IPS DF 4.7 (cell line): ENCODE measurements around the gene GRIK2.
"Not testable (repeated sequence)": the region's sequence is repeated elsewhere in the genome, so short reads cannot be mapped to it uniquely, and the experiment has no call there.

Experiments used
- DNase-seq: peaks from one replicate; pipeline ENCODE4 v3.0.0-alpha.2; 2013; ENCODE audit warnings: low spot score; ENCODE audit errors: extremely low read depth

The GRIK2 gene

DNA sequence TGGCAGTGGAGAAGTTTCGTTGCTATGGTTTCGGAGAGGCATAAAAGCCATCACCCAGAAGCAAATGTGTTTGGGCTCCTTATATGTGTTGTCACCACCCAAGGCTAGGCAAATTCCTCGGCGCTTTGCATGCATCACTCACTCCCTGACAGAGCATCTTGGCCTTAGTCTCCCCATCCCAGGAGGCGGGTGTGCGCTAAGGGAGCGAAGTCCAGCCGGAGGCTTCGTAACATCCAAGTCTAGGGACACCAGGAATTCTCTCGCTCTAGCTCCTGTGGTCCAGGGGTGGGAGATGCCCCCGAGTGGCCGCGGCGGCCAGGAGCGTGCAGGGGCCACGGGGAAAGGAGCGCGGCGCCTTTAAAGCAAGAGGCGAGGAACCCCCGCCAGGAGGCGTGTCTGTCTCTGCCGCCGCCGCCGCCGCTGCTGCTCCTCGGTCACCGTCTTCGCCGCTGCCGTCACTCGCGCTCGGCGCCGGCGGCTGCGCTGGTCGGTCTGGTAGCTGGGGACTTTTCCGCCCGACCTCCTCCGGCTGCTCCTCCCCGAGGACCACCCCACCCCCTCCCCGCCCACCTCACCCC is at the start of gene GRIK2:
TSS of gene GRIK2 (plus strand) at position 458 of the 578 bp plus-strand sequence.
- DNase-seq, result no peak

DNA sequence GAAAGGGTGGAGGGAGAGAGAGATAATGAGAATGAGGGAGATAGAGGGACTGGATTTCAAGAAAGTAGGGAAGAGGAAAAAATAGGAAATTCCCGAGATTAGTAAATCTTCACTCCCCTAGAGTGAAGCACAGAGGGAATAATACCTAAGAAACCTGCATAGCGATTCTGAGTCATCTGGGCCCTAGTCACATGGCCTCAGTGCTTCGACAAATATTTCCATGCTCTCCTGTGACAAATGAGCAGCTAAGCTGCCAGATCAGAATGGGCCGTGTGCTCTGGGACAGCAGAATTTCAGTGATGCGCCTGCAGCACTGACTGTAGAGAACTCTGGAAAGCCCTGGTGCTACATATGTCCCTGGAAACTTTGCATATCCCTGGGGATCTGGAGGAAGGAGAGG is 48.6 kb upstream of the GRIK2 start:
- no peak for DNase-seq

DNA sequence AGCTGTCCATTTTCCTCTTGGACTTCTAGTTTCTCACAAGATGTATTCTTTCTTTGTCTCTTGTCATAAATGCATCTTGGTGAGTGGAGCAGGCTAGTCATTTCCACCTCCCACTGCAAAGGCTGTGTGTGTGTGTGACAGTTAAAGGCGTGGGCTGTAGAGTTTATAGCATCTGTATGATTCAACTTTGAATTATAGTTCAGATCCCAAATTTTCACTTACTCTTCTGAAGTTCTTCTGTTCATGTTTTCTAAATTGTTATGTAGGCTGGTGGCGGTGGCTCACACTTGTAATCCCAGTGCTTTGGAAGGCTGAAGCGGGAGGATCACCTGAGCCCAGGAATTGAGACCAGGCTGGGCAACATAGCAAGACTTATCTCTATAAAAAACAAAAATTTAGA is 44.7 kb upstream of the GRIK2 start:
- no peak for DNase-seq

DNA sequence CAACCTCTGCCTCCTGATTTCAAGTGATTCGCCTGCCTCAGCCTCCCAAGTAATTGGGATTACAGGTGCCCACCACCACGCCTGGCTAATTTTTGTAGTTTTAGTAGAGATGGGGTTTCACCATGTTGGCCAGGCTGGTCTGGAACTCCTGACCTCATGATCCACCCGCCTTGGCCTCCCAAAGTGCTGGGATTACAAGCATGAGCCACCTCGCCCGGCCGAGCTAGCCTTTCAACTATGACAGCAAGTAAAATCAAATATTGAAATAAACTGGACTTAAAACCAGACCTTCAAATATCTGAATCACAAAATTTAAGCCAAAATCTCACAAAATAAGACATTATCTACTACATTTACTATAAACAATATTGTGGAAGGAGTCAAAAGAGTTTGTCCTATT is 42.9 kb upstream of the GRIK2 start:
- not testable (repeated sequence) for DNase-seq

DNA sequence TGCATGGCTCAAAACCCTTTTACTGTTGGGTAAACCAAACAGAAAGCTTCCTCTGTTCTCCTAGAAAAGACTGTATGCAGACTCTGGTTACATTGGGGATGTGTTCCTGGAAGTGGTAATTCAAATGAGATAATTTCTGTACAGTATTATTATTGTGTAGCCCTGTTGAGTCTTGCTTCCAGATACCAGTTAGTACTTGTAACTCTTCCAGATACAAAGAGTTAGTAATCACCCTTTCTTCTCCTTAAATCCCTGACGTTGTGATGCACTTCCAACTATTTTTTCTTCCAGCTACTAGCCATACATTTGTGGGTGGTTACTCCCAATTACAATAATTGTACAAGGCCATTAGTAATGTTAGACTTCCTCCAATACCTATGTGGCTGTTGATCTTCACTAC is 42.3 kb upstream of the GRIK2 start:
- no peak for DNase-seq

DNA sequence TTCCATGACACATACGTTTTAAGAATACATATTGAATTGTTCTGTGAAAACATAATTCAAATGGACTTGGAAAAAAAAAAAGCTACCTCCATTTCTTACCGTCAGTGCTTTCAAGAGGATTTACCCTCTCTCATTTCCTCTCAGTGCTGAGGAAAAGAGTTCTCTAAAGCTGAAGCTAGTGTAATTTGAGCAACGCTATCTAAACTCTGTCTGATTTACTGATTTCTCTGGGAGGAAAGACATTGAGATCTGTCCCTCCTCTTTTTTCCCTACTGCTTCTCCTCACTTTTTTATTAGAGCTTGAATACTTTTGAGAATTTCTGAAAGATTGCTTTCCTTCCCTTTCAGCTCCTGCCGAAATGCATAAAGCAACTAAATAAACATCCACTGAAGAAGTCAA is 41.2 kb upstream of the GRIK2 start:
- no peak for DNase-seq

DNA sequence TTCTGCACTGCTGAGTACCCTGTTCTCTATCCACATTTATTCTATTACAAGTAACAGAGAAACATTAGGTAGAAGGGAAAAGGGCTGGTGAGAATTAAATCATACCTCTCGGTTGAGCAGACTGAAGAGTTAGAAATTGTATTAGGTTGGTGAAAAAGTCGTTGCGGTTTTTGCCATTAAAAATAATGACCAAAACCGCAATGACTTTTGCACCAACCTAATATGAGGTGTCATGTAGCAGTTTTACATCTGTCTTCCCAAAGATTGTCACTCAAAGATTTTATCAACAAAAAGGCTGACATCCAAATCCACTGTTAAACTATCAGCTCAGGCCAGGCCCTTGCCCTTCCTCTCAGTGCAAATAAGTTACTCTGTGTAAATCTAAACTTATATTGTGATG is 28.3 kb upstream of the GRIK2 start:
- no peak for DNase-seq

DNA sequence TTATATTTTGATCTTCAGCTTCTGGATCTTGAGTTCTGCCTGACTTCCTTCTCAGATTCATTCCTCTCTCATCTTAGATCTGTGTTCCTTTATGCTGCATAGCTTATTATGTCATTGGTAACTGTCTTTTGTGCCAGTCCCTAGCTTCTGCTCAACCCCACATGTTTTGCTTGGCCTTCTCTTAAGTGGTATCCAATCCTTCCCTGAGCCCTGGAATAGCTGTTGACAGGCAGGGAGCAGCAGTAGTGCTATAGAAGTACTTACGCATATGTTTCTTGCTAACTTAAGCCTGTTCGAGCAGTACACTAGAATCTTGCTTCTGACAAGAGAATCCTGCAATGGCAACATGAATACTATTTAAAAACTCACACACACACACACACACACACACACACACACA is 13.6 kb upstream of the GRIK2 start:
- no peak for DNase-seq

DNA sequence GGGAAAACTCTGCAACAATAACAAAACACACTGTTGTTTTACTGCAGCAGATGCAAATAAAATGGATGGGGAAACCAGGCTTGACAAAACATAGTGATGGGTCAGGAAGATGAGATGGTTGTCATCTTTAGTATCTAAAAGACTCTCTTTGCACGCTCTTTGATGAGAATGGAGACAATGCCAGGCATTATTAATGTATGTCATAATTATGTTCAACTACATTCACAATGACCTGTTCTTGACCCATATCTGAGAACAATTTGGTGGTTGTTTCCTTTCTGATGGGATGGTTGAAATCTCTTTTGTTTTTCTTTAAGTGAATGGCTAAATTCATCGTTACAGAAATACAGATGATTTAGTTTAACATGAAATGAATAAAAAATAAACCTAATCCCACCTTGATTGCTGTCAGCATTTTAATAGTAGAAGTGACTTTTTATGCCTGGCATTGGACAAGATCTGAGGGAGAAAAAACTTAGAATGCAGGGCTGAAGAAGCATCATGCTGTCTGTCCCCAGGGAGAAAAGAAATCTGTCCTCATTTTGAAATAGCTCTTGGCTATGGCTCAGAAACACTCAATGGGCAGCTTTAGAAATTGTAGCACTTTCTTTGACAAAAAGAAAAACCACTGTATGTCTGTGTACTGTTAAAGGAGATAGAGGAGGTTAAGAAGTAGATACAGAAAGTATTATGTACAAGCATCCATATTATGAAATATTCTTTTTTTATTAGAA is 12.4 kb upstream of the GRIK2 start:
- DNase-seq, result no peak

DNA sequence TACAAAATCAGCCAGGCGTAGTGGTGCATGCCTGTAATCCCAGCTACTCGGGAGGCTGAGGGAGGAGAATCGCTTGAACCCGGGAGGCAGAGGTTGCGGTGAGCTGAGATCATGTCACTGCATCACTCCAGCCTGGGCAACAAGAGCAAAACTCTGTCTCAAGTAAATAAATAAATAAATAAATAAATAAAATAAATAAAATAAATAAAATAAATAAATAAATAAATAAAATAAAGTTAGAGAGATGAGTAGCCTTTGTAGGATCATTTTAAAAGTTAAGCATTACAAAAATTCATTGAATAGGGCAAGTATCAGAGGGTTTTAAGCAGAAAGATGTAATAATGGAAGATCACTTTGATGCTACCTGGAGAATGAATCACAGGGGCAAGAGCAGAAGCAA is 9.8 kb upstream of the GRIK2 start:
- DNase-seq, result not testable (repeated sequence)

DNA sequence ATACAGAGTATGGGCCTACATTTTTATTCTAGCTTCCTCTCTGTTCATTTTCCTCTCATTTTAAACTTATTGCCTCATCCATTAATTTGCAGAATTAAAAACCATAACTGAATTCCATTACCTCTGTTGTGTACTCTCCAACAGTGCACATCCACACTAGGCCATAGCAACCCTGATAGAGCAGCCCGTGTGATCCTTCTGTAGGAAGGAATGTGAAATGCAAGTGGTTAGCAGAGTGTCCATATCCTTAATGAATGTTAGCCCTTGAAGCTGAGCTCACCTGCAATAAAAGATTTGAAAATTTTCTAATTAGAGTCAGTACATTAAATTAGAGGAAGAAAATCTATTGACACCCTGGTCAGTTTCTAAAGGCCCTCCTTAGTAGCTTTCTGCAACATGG is 6.5 kb upstream of the GRIK2 start:
- no peak for DNase-seq

DNA sequence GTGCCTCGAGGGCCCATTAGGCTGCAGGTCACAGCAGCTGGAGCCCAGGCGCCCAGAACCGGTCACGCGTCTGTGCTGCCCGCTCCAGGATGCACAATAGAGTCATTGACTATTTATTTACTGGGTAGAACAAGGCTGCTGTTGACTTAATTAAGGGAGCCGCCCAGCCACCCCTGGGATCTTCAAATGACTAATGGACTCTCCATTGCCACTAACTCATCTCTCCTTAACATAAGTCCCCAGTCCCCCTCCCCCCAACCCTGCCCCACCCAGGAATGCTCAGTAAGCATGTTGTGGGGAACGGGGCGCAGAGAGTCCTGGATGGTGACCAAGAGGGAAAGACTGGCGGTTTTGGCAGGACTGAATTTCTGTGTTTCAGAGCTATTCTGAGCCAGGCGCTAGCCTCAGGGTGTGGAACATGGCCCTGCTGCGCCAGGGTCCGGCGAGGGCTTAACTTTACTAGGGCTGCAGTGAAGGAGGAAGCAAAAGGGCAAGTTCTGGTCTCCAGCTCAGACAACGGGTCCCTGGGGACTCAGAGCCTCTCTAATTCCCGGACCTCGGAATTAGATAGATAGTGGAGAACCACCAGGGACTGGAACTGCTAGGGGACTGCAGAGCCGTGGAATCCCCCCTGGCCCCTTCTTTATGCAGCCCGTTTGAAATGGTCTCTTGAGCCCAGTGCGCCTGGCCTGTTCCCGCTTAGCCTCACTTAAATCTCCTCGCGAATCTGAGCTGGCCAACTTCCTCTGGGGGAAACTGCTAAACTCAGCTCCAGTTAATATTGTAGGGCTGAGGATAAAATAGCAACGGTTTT is 1.5 kb upstream of the GRIK2 start:
- DNase-seq, result no peak

DNA sequence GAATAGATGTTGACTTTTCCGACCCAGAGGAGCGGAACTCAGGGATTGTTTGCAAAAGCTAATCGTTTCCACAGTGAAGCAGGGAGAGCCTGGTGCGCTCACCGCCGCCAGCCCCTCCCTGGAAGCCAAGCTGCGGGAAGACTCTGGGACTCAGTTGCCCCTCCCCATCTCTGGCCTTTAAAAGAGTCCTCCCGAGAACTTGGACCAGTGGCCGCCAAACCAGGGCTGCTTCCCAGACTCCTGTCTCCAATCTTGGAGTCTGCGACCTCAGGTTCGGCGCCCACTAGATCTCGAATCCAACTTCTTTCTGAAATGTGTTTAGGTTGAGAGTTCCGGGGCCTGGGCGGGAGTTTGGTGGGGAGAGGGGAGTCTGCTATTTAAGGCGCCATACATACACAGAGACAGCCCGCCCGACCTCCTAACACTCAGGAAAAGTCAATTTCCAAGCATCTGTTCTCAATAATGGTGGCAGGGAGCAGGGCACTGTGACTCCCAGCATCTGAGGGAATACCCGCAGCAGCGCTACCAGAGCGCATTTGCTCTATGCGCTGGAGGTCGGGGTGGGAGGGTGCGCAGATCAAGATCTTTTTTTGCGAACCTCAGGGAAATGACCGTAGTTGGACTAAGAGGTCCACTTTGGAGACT is 800 bp upstream of the GRIK2 start:
- DNase-seq, result no peak

DNA sequence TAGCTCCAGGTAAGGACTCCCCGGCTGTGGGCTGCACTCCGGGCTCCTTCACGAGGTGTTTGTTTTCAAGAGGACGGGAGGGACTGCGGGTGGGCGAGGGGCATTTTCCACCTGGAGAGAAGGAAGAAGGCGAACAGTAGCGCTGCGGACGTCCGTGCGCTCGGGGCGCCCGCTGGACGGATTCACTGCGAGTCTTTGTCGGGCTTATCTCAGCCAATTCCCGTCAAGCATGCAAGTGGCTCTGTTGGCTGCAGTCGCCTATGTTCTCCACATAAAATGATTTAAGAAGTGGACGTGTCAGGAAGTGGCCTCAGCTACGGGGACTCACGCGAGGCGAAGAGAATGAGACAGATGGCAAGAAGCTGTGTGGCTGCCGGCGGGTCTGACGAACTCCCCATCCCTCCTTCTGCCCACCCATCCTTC is 332 bp downstream of the GRIK2 start:
- no peak for DNase-seq

DNA sequence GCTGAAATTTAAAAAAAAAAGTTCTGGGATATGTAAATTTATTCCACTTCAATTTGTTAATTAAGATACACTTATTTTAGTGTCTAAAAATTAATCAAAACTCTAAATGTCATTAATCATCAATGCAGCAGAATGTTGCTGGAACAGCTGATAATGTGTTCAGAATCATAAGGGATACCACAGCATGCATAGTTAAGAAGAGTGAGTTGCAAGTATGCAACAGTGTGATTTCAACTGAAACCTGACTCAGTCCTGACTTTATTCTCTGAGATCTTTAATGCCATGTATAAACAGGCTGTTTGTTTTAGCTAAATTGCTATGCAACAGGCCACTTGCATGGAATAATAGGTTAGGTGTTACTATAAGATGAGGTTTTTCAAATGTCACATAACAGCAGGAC is 1.4 kb downstream of the GRIK2 start:
- DNase-seq, result no peak

DNA sequence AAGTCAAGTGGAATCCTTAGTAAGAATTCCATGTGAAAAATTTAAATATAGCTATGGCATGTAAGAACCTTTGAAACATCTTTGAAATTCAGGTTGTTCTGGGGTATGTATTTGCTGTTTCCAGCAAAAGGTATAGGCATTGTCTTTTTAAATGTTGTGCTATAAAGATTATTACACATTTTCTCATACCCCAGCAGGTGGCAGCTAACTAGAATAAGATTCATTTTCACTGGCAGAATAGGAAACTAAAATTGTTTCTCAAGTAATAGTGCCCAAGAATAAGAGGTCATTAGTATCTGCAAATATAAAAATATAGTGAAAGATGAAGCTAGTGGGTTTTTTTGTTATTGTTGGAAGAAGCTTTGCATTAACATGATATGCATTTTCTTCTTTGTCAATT is 1.8 kb downstream of the GRIK2 start:
- no peak for DNase-seq

DNA sequence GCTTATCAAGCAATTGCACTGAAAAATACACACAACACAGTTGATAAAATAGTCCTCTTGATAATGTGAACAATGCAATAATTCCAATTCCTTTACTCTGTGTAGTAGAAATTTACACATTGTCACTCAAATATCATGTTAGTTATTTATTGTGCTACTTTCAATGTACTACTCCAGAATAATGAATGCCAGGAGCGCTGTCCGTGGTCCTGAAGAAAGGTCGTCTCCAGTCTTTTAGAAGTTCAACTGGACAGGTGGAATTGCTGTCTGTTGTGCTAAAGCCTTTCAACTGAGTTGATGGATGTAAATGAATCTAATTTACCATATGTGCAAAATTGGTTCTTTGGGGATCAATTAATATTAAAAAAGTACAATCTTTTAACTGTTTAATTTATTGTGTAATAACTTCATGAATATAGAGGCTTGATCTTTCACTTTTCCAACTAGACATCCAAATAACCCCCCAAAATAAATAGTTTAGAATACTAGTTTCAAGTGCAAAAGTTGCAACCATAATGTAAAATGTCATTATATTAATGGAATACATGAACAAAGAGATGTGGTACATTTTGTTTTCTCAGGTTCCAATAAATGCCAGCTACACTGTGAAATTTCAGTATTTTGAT is 3.2 kb downstream of the GRIK2 start:
- no peak for DNase-seq

DNA sequence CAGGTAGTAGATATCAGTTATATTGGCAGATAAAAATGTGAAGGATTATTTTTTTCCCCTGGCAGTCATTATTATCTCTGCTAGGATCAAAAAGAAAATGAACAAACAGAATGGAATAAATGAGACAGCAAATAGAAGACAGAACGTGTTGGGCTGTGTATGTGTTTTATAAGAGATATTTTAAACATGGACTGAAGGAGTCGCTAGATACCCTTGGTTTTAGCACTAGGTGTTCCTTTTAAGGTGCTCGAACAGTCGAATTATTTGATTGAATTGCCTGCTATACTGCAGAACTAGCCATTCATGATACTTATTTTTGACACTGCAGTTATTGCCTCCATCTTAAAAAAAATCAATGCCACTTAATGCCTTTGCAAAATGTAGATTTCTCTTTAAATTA is 3.7 kb downstream of the GRIK2 start:
- no peak for DNase-seq

DNA sequence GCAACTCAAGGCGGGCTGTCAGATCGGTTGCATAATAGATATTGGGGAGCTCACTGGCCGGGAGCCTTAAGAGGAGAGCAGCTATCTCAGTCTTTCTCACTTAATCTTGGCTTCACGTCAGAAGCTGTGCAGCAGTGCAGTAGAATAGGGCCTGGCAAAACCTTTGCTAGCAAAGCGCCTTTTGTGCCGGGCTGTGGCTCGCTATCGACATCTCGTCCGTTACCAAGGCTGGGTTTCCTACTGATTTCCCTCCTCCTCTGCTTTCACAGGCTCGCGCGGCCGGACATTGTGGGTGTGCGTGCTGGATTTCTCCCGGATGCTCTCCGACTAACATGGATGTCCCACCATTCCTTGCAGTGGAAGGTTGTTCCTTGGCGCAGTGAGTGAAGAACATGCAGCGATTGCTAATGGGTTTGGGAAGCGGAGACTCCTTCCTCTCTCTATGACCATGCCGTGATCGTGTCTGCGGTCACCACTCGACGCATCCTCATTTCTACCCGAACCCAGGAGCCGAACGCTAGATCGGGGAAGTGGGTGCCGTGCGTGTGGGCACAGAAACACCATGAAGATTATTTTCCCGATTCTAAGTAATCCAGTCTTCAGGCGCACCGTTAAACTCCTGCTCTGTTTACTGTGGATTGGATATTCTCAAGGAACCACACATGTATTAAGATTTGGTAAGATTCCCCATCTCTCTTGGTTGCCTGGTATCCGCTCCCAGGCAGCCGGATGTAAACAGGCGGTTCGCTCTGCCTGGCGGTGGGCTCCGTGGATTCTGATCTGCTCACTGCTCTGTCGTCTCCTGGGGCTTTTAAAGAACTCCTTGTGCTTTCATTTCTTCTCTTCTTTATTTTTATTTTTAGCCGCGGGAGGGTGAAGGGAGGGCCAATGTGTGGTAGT is 5.5 kb downstream of the GRIK2 start:
- no peak for DNase-seq

DNA sequence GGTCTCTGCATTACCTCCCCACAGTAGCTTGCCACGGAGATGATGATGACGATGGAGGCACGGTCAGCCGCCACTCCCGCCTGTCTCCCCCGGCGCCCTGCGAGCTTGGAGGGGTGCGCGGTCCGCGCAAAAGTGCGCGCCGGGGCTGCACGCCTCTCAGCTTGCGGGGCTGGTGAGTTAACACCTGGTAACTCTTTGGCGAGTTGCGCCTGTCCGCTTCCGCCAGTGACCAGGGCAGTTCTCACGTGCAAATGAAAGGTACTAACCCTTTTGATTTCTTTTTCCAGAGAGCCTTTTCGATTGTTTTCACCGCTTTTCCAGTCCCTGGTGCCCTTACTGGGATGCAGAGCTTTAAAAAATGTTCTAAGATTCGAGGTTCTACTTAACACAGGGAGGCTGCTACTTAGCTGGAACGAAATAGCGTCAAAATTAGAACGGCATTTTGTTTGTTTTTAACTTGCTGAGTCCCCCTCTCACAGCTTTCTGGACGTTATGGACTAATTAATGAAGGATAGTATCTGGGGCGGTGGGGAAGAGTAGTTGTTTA is 6.2 kb downstream of the GRIK2 start:
- DNase-seq, result no peak
